Naive thymus-derived CD4-positive, alpha-beta T cell (primary cell): ENCODE measurements around the gene SSX7. TPM values are rescaled to one million over a fixed set of nuclear protein-coding genes. Genes with fewer than 3 reads are reported as not detected.
"Not testable (repeated sequence)": the region's sequence is repeated elsewhere in the genome, so short reads cannot be mapped to it uniquely, and the experiment has no call there.

Experiments used
- ATAC-seq: fragments of 150-1000 bp; cut with Tn5 transposase; 2 replicates; pipeline ENCODE4 v1.10.0; 2021; ENCODE audit warnings: mild to moderate bottlenecking, moderate library complexity
- CTCF ChIA-PET: fragments of 350-600 bp; sonication (Branson Sonifier 250); formaldehyde crosslinking; loops from one replicate; lab custom pipeline; 2021; ENCODE audit warnings: antibody characterized with exemption; lab: Charles Lee
- POLR2A ChIA-PET: fragments of 350-600 bp; sonication (Branson Sonifier 250); formaldehyde crosslinking; loops from one replicate; lab custom pipeline; 2021; ENCODE audit warnings: antibody characterized with exemption, inconsistent platforms; lab: Charles Lee
- DNase-seq, 9 donors: peaks; one replicate each; pipeline versions ENCODE4 v3.0.0 to v3.0.0-alpha.2; 2020 to 2022; ENCODE audit warnings: mixed read lengths in 1 of 9
- H3K27ac ChIP-seq: one replicate; pipeline ENCODE4 v1.7.0; 2013; ENCODE audit warnings: mild to moderate bottlenecking, low read depth, low read length, moderate library complexity
- H3K27me3 ChIP-seq, 2 donors: one replicate each; pipeline ENCODE4 v1.7.0; 2013; ENCODE audit warnings: low read length in 2 of 2, mild to moderate bottlenecking in 2 of 2, moderate library complexity in 2 of 2; ENCODE audit not compliant: control insufficient read depth in 2 of 2, insufficient read depth in 2 of 2
- H3K36me3 ChIP-seq, 3 experiments: 1 replicate in 2 of 3; 2 replicates in 1 of 3; pipeline ENCODE4 v1.7.0; 2013; ENCODE audit warnings: low read length in 3 of 3, mild to moderate bottlenecking in 3 of 3, moderate library complexity in 1 of 3; ENCODE audit not compliant: insufficient read depth in 3 of 3, control insufficient read depth in 2 of 3
- H3K4me1 ChIP-seq, 2 donors: one replicate each; pipeline ENCODE4 v1.7.0; 2013; ENCODE audit warnings: low read length in 2 of 2, mild to moderate bottlenecking in 2 of 2, moderate library complexity in 1 of 2; ENCODE audit not compliant: control insufficient read depth in 2 of 2, insufficient read depth in 2 of 2
- H3K4me3 ChIP-seq: 2 replicates; pipeline ENCODE4 v1.7.0; 2013; ENCODE audit warnings: mild to moderate bottlenecking, low read length
- H3K9me3 ChIP-seq, 3 experiments: 1 replicate in 2 of 3; 2 replicates in 1 of 3; pipeline ENCODE4 v1.7.0; 2013; ENCODE audit warnings: low read length in 3 of 3; ENCODE audit not compliant: control insufficient read depth in 2 of 3
- H3K27ac Mint-ChIP-seq, 9 donors: one replicate each; pipeline ENCODE4 v1.8.0; 2020 to 2022; ENCODE audit warnings: mixed read lengths in 9 of 9, mild to moderate bottlenecking in 8 of 9, moderate library complexity in 5 of 9, inconsistent platforms in 2 of 9
- H3K27me3 Mint-ChIP-seq, 5 donors: one replicate each; pipeline ENCODE4 v1.8.0; 2021 to 2022; ENCODE audit warnings: mixed read lengths in 5 of 5, mild to moderate bottlenecking in 1 of 5
- H3K36me3 Mint-ChIP-seq, 5 donors: one replicate each; pipeline ENCODE4 v1.8.0; 2020 to 2022; ENCODE audit warnings: mixed read lengths in 5 of 5, mild to moderate bottlenecking in 3 of 5, inconsistent platforms in 1 of 5
- H3K4me1 Mint-ChIP-seq, 7 donors: one replicate each; pipeline ENCODE4 v1.8.0; 2020 to 2022; ENCODE audit warnings: mixed read lengths in 7 of 7, mild to moderate bottlenecking in 3 of 7, inconsistent platforms in 1 of 7
- H3K4me3 Mint-ChIP-seq, 10 donors: one replicate each; pipeline ENCODE4 v1.8.0; 2020 to 2022; ENCODE audit warnings: mild to moderate bottlenecking in 10 of 10, mixed read lengths in 10 of 10, moderate library complexity in 6 of 10, inconsistent platforms in 2 of 10
- H3K9me3 Mint-ChIP-seq, 11 donors: one replicate each; pipeline ENCODE4 v1.8.0; 2020 to 2022; ENCODE audit warnings: mixed read lengths in 11 of 11, mild to moderate bottlenecking in 4 of 11, inconsistent platforms in 1 of 11, moderate library complexity in 1 of 11
- intact Hi-C, 2 donors: fragments of 100-400 bp; cut with micrococcal nuclease; formaldehyde crosslinking; loops; one replicate each; pipeline ENCODE4 v1.15.1; 2023
- polyA plus RNA-seq, 2 donors: library from polyadenylated mRNA; unstranded; fragments of 300-500 nt; fragmentation: Illumina TruSeq; gene quantifications; one replicate each; pipeline ENCODE4 v1.2.3, GENCODE V29; 2021
- total RNA-seq, 6 experiments: library from RNA in 5 of 6; stranded (reverse) in 5 of 6; gene quantifications; 1 replicate in 5 of 6; 2 replicates in 1 of 6; pipeline ENCODE4 v1.2.3 and lab custom pipeline; 2021 to 2026

SSX7 gene
- total and polyA plus RNA-seq, 7 experiments from 2014 or later = not detected

DNA sequence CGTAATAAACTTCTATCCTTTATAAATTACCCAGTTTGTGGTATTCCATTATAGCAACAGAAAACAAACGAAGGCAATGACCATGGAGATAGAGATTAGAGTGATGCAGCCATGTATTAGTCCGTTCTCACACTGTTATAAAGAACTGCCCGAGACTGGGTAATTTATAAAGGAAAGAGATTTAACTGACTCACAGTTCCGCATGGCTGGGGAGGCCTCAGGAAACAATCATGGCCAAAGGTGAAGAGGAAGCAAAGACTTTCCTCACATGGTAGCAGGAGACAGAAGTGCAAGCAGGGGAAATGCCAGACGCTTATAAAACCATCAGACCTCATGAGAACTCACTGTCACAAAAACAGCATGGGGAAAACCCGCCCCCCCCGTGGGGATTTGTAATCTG is 34.0 kb downstream of the SSX7 start:
- POLR2A ChIA-PET, H3K9me3 ChIP-seq, H3K4me1 ChIP-seq, ATAC-seq, H3K27ac Mint-ChIP-seq, H3K4me3 Mint-ChIP-seq, H3K36me3 Mint-ChIP-seq, H3K27me3 Mint-ChIP-seq, H3K27ac ChIP-seq, H3K27me3 ChIP-seq, H3K9me3 Mint-ChIP-seq, H3K4me3 ChIP-seq, H3K4me1 Mint-ChIP-seq, CTCF ChIA-PET, intact Hi-C loops, H3K36me3 ChIP-seq, DNase-seq: not testable (repeated sequence)

DNA sequence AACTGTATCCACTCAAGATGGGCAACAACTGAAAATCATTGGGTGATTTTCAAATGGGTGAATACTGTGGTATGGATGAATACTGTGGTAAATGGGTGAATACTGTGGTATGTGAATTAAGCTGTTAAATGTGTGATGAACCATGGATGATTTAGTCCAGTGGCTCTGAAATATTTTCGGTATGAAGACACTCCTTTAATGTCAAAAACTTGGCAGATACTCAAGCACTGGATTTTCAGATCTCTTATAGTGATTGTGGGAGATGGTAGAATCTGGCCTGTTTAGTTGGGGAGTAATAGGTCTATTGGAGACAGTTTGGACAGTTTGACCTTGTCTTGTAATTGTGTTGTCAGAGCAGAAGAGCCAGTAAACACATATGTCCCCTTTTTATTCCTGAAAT is 45.7 kb downstream of the SSX7 start:
- H3K27ac ChIP-seq = no peak overlapping the region
- no peaks in the 10 kb centered on the region for H3K9me3 ChIP-seq
- POLR2A ChIA-PET = no interaction called here
- H3K36me3 Mint-ChIP-seq = no peaks in the 10 kb centered on the region
- H3K27me3 ChIP-seq = no peaks in the 10 kb centered on the region
- no peaks in the 10 kb centered on the region for H3K4me1 ChIP-seq
- DNase-seq (no peak), ATAC-seq (no peak)
- no peaks in the 10 kb centered on the region for H3K4me1 Mint-ChIP-seq
- H3K4me3 Mint-ChIP-seq = no peak overlapping the region
- intact Hi-C loops = no loop called here
- peaks cover 0 to 7% (median 0%) of the 10 kb centered on the region in 5 donors for H3K27me3 Mint-ChIP-seq
- CTCF ChIA-PET = no interaction called here
- H3K9me3 Mint-ChIP-seq = no peaks in the 10 kb centered on the region
- H3K27ac Mint-ChIP-seq = no peak overlapping the region
- no peak overlapping the region for H3K4me3 ChIP-seq
- H3K36me3 ChIP-seq = no peaks in the 10 kb centered on the region

DNA sequence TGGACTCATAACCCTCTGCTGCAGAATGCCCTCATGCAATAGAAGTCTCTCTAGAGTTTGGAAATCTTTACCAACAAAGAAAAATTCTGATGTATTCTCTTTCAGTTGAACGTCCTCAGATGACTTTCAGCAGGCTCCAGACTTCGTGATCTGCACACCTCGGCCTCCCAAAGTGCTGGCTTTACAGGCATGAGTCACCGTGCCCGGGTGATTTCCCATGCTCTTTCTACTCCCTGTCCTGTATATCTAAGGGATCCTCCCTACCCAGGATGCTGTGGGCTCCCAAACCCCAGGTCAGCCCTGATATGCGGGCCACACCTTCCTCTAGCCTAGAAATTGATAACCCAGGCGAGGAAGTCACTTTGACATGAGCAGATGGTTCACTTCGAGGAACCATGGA is 51.5 kb downstream of the SSX7 start:
- H3K36me3 ChIP-seq, ATAC-seq, POLR2A ChIA-PET, H3K27me3 Mint-ChIP-seq, H3K27ac Mint-ChIP-seq, H3K4me3 ChIP-seq, H3K4me1 Mint-ChIP-seq, CTCF ChIA-PET, H3K9me3 Mint-ChIP-seq, H3K27ac ChIP-seq, intact Hi-C loops, DNase-seq, H3K9me3 ChIP-seq, H3K4me1 ChIP-seq, H3K4me3 Mint-ChIP-seq, H3K27me3 ChIP-seq, H3K36me3 Mint-ChIP-seq: not testable (repeated sequence)

DNA sequence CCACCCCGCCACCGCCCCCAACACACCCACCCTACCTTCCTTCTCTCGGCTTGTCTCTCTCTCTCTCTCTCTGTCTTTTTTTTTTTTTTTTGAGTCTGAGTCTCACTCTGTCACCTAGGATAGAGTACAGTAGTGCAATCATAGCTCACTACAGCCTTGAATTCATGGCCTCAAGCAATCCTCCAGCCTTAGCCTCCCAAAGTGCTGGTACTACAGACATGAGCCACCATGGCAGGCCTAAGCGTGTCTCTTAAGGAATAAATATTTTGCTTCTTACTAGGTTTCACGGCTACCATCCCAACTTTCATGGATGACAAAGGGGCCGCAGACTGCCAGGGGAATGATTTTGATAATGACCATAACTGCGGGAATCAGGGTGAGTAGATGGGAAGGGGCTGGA is 55.8 kb downstream of the SSX7 start:
- Mint-ChIP-seq H3K27ac (no peak overlapping the region), H3K4me3 (no peak overlapping the region), H3K4me1 (no peaks in the 10 kb centered on the region), H3K36me3 (no peaks in the 10 kb centered on the region), H3K9me3 (peaks cover 0 to 4% (median 0%) of the 10 kb centered on the region in 11 donors), H3K27me3 (peaks cover 0 to 4% (median 0%) of the 10 kb centered on the region in 5 donors)
- Histone ChIP-seq H3K27me3 (no peaks in the 10 kb centered on the region), H3K4me1 (no peaks in the 10 kb centered on the region), H3K4me3 (no peak overlapping the region), H3K9me3 (no peaks in the 10 kb centered on the region), H3K27ac (no peak overlapping the region), H3K36me3 (no peaks in the 10 kb centered on the region)
- DNase-seq (no peak), ATAC-seq (no peak)
- intact Hi-C loops = no loop called here
- CTCF ChIA-PET = no interaction called here
- POLR2A ChIA-PET = no interaction called here

DNA sequence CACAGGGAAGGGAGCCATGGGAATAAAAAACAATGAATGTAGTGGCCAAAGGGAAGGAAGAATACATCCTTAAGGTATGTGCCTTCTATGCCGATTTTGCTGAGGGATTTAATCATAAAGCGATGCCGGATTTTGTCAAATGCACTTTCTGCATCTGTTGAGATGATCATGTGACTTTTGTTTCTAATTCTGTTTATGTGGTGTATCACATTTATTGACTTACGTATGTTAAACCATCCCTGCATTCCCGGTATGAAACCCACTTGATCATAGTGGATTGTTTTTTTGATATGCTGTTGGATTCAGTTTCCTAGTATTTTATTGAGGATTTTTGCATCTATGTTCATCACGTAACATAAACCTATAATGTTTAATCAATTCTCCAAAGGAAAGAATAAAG is 60.0 kb downstream of the SSX7 start:
- intact Hi-C loops = no loop called here
- H3K27ac Mint-ChIP-seq = no peak overlapping the region
- peaks cover 0 to 1% (median 0%) of the 10 kb centered on the region in 11 donors for H3K9me3 Mint-ChIP-seq
- H3K4me1 Mint-ChIP-seq = no peaks in the 10 kb centered on the region
- Histone ChIP-seq H3K27ac (no peak overlapping the region), H3K27me3 (no peaks in the 10 kb centered on the region), H3K4me3 (no peak overlapping the region), H3K4me1 (no peaks in the 10 kb centered on the region), H3K36me3 (no peaks in the 10 kb centered on the region), H3K9me3 (no peaks in the 10 kb centered on the region)
- ATAC-seq (no peak), DNase-seq (no peak)
- POLR2A ChIA-PET = no interaction called here
- CTCF ChIA-PET = no interaction called here
- H3K36me3 Mint-ChIP-seq = no peaks in the 10 kb centered on the region
- no peak overlapping the region for H3K4me3 Mint-ChIP-seq
- no peaks in the 10 kb centered on the region for H3K27me3 Mint-ChIP-seq

Other genes starting within 250 kb of the SSX7 start
- not detected for gene XAGE1A, start 159.1 kb downstream of the SSX7 start, total RNA-seq
- gene XAGE1A, start 159.1 kb downstream of the SSX7 start, polyA plus RNA-seq = not detected
- gene XAGE1B, start 137.8 kb downstream of the SSX7 start, total RNA-seq = not detected
- not detected for gene XAGE1B, start 137.8 kb downstream of the SSX7 start, polyA plus RNA-seq
- gene SSX2, start 52.3 kb upstream of the SSX7 start, total RNA-seq = not detected
- gene SSX2, start 52.3 kb upstream of the SSX7 start, polyA plus RNA-seq = not detected
- not detected for gene SSX2B, start 96.4 kb upstream of the SSX7 start, total RNA-seq
- gene SSX2B, start 96.4 kb upstream of the SSX7 start, polyA plus RNA-seq = not detected
- not detected for gene SPANXN5, start 142.5 kb upstream of the SSX7 start, total RNA-seq
- not detected for gene SPANXN5, start 142.5 kb upstream of the SSX7 start, polyA plus RNA-seq
- not detected for gene XAGE5, start 156.4 kb upstream of the SSX7 start, total RNA-seq
- gene XAGE5, start 156.4 kb upstream of the SSX7 start, polyA plus RNA-seq = not detected
- gene XAGE3, start 213.2 kb upstream of the SSX7 start, total RNA-seq = not detected
- gene XAGE3, start 213.2 kb upstream of the SSX7 start, polyA plus RNA-seq = not detected
- gene FAM156B, start 242.4 kb upstream of the SSX7 start, total RNA-seq = 10 to 100 TPM in 2 of 5 experiments, 1 to 10 TPM in 3; 7.4 to 17.3 (median 9.4) TPM
- gene FAM156B, start 242.4 kb upstream of the SSX7 start, polyA plus RNA-seq = 10 to 100 TPM; 10.1 to 10.7 TPM